Measurements from ENCODE around the gene SCEL.
"Not testable (repeated sequence)": the region's sequence is repeated elsewhere in the genome, so short reads cannot be mapped to it uniquely, and the experiment has no call there.

Gene SCEL, protein sequence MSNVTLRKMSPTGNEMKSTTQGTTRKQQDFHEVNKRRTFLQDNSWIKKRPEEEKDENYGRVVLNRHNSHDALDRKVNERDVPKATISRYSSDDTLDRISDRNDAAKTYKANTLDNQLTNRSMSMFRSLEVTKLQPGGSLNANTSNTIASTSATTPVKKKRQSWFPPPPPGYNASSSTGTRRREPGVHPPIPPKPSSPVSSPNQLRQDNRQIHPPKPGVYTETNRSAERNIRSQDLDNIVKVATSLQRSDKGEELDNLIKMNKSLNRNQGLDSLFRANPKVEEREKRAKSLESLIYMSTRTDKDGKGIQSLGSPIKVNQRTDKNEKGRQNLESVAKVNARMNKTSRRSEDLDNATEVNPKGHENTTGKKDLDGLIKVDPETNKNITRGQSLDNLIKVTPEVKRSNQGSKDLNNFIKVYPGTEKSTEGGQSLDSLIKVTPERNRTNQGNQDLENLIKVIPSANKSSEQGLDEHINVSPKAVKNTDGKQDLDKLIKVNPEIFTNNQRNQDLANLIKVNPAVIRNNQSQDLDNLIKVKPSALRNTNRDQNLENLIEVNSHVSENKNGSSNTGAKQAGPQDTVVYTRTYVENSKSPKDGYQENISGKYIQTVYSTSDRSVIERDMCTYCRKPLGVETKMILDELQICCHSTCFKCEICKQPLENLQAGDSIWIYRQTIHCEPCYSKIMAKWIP

DNA sequence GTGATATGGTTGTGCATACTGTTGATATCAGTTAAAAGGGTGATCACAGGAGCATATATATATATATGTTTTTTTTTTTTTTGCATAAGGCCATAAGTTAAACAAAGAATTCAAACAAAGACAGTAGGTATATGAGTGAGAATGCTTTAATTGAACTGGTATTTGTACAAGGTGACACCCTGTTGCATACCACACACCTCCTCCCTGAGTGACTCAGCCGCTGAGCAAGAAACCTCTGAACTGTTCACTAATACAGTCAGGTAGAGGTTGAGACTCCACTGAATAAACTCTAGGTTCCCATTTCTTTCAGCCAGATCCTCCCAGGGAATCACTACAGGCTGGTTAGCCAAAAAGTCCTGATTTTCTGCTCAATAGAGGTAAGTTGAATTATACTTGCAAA is at the start of gene SCEL:
Gene SCEL, plus strand, starts transcription at position 259 of the 400 bp plus-strand sequence. CDS start 20,170 bp downstream, outside the sequence.
- DNase-seq (ENCODE audit: low read depth in 3 of 3, low spot score in 1 of 3): no peak

DNA sequence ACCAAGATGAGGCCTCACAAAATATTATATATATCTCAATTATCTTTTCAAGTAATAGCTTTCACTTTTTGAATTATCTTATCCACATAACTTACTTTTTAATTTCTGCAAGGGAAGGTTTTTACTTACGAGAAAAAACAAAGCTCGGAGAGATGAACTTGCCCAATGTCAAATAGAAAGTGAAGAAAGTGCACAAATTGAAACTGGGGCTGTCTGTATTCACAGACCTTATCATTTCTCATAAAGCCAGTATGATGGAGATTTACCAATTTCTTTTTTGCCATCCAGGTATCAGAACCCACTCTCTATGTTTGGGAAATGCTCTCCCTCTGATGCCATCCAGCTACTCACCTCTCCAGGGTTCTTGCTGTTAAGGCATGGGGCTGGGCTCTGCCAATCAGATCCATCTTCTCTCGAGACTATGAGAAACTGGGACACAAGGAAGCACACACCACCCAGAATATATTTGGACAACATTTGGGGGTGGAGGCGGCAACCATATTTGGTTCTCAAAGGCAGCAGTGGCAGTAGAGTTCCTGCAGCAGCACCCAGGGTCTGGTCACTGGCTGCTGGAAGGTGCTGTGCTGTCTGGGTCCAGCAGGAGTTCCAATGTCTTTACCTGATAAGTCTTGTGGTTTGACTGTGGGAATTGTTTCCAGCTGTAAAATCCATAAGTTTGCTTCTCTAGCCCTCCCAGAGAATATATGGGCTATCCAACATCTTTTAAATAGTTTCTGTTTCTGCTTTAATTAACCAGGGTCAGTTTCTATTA is 45.8 kb upstream of the SCEL start:
- DNase-seq (ENCODE audit: low read depth in 3 of 3, low spot score in 1 of 3): no peak

DNA sequence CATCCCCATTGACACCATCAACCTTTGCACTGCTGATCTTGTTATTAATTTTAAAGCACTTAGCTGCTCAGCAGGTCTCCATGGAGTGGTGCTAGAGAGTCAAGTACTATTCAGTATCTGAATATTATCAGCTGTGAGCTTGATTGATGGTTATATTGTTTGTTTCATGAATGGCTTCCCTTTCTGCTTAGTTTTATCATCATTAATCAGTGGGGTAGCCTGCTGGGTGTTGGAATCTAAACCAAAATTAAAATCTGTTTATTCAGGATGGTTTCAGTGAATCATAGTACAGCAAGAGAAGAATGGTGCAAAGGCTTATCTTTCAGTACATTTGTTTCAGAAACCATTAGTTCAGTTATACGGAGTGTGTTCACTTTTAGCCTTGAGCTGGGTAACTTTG is 42.5 kb upstream of the SCEL start:
- DNase-seq (ENCODE audit: low read depth in 3 of 3, low spot score in 1 of 3): no peak

DNA sequence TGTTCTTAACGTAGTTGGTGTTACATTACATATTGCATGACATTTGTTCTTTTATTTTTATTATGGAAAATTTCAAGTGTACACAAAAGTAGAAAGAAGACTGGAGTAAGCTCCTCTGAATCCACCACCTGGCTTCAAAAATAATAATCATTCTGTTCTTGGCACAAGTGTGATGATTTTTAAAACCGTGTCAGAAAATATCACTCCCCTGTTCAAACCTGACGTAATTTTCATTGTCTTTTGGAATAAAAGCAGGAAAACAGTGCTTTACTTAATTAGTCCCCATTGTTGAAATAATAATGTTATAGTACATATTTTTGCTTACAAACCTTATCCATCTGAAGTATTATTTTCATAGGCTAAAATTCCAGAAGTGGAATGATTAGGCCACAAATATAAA is 41.3 kb upstream of the SCEL start:
- DNase-seq (ENCODE audit: low read depth in 3 of 3, low spot score in 1 of 3): no peak

DNA sequence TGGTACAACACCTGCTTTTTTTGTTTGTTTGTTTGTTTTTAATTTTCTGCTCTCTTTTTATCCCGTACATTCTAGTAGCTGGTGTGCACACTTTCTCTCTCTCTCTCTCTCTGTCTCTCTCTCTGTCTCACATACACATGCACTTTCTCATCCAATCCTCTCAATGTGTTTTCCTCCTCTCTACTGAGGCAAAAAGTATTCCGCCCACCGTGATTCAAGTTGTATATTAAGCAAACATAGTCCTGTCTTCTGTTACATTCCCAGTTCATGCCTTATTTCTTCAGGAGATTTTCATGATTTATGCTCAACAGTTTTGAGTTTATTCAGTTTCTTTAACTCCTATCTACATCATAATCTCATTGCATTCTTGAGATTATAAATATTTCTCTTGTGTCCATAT is 38.2 kb upstream of the SCEL start:
- no peak for DNase-seq (ENCODE audit: low read depth in 3 of 3, low spot score in 1 of 3)

DNA sequence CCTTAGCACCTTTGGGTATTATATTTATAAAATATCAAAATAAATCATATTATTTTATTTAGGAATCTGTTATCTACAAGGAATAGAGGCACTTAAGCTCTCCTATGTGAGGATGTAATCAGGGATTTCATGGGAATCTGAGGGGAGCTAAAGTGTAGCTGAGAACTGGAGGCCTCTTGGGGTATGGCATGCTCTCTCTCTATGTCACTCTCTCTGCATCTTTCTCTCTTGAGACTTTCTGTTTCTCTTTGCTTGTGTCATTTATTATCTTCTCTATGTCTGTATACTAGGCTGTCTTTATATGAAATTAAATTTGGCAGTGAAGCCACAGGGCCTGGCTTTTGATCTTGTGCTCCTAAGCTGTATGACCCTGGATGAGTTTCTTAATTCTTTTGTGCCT is 37.7 kb upstream of the SCEL start:
- DNase-seq (ENCODE audit: low read depth in 3 of 3, low spot score in 1 of 3): no peak

DNA sequence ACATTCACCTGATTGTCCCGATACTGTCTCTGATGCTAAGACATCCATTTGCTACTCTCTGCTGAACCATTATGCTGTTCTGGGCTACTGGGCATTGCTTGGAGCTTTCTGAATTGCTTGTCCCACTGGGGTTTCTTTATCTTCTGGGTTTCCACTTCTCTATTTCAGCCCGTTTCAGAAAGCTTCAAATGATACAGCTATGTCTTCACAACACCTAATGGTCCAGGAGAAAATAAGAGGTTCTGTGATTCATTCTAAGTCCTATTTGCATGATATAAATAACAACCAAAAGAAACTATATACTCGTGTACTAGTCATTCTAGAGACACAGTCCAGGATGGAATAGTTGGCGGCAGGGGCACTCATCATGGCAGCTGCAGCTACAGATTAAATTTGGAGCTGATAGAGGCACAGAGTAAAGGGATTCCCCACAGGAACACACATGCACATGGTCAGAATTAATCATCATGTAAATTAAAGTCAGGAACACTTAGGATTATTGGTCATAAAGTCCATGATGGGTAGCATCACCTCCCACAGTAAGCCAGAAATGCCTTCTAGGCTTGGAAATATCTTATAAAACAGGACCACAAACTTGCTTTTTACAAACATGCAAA is 33.3 kb upstream of the SCEL start:
- no peak for DNase-seq (ENCODE audit: low read depth in 3 of 3, low spot score in 1 of 3)

DNA sequence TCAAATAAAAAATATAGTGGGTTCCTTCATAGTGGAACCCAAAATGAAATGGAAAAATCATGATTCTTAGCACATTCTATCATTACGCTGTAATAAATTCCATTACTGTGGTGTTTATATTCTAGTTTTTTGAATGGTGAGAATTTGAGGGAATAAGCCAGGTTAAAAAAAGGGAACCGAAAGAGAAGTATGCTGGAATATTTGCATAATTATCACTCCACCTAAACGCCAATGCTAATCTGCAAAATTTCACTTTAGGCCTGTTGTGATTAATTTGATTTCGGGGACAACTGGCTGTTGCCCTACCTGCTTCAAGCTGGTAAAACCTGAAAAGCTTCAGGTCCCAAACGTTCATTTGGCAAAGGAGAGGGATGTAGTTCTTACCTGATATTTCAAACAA is 32.1 kb upstream of the SCEL start:
- DNase-seq (ENCODE audit: low read depth in 3 of 3, low spot score in 1 of 3): no peak

DNA sequence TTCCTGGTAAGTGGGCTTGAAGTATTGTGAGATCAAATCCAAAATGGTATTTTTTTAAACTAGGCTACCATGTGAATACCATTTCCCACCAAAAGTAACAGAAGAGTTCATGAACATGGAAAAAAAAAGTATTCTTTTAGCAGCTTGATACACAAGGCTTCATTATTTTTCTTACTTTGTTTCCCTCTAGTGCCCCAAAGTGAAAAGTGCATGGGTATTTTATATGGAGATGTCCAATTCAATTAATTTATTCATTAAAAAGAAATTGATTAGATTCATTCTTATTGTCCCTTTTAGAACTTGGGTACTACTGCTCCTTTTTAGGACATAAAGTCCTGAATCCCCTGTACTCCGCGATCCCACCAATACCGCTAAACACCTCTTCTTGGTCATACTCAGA is 28.6 kb upstream of the SCEL start:
- DNase-seq (ENCODE audit: low read depth in 3 of 3, low spot score in 1 of 3): no peak

DNA sequence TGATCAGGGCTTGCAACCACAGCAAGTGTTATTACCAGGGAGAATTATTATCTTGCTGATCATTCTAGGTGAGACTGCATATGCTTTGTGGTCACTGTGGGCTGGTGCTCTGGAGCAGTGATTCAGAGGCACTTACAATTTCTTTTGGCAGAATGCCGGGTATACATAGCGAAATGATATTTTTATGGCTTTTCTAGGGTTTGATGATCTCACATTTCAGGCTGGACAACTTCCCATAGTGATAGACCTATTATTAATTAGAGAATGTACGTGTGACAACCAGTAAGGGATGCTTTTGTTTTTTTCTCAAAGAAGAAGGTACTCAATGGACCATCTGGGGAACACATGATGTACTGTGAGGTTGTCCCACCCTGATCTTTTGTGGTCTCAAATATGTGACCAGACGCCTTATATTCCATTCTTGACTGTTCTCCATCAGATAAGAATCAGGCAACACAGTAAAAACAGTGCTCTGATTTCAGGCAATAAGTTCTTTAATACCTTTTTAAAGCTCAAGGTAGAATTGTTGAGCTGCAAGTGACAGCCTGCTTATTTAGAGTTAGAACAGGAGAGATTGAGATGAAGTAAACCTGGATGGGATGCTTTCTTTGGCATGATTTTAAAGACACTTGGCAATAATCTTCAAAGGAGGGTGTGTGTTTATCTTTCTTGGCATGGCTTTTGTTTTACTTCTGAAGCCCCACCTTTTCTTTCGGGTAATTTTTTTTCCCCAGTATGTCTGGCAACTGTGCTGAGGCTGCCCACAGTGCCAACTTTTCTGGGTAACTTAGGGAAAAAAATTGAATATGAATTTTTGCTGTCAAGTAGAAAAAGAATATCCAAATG is 27.4 kb upstream of the SCEL start:
- no peak for DNase-seq (ENCODE audit: low read depth in 3 of 3, low spot score in 1 of 3)

DNA sequence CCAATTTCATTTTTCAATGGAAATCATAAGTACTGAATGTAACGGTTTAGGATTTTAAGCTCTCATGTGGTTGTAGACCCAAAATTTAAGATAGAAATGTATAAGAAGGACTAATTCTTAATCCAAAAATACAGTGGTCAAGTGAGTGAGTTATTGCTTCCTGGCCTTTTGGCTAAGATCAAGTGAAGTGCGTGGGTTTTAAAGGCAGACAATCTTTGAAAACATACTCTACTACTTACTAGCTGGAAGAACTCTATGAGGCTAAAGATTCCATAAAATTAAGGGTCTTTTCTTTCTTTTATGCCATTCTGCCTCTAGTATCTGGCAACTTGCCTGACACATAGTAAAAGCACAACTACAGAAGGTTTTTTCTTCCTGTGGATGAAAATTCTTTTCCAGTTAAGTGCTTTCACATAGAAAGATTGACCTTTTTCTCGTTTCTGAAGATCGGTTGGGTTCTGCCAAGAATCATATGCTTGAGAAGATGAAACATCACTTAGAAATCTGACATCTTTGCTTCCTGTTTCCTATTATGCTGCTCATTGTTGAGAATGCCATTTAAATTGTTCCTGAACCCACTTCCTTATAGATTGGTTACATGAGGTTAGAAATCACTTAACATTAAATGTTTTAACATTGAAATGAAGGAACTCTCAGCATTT is 26.4 kb upstream of the SCEL start:
- DNase-seq (ENCODE audit: low read depth in 3 of 3, low spot score in 1 of 3): no peak

DNA sequence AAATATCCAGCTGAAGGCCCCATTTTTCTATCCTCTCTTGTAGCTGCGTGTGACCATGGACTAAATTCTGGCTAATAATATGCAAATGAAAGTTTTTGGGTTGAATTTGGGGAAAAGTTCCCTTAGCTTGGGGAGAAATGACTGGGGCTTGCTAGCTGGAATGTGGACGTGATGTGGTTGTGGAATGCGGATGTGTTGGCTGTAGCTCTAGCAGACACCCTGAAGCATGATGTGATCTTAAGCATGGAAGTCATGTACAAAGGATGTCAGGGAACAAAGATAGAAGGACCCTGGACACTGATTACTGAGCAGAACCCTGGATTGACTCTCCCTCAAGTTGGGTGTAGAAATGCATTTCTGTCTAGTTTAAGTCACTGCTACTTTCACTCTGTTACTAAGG is 25.4 kb upstream of the SCEL start:
- no peak for DNase-seq (ENCODE audit: low read depth in 3 of 3, low spot score in 1 of 3)

DNA sequence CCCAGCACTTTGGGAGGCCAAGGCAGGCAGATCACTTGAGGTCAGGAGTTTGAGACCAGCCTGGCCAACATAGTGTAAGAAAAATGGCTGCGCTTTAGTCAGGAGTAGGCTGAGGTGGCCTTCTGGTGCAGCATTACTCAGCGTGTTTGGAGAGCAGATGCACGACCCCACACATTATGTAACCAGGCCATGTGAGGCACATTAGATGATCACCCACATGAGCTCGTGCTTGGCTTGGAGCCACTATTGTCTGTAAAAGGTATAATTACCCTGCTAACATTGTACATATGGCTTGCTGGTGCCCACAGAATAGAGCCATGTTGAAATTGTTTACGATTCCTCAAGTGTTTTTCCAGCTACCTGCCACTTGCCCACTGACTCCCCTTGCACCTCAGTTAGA is 24.0 kb upstream of the SCEL start:
- DNase-seq (ENCODE audit: low read depth in 3 of 3, low spot score in 1 of 3): no peak

DNA sequence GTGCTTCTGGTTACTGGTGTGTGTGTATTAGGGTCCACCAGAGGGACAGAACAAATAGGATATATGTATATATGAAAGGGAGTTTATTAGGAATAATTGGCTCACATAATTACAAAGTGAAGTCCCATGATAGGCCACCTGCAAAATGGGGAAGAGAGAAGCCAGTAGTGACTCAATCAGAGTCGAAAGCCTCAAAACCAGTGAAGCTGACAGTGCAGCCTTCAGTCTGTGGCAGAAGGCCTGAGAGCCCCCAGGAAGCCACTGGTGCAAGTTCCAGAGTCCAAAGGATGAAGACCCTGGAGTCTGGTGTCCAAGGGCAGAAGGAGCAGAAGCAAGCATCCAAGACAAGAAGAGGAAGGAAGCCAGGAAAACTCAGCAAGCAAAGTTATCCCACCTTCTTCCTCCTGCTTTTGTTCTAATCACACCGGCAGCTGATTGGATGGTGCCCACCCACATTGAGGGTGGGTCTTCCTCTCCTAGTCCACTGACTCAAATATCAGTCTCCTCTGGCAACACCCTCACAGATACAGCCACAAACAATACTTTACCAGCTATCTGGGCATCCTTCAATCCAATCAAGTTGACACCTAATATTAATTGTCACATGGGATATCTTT is 21.7 kb upstream of the SCEL start:
- DNase-seq (ENCODE audit: low read depth in 3 of 3, low spot score in 1 of 3): no peak

DNA sequence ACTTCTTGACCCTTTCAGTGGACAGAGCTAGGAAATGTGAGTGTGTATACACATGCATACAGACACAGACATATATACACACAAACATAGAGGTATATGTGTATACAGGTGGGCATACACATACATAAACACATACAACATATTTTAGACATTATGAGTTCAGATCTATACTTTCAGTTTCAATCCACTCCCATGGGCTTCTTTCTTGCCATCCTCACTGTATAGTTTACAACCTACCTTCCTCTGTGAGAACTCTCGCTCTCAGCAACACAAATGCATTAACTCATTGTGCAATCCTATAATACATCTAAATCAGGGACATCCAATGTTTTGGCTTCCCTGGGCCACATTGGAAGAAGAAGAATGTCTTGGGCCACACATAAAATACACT is 21.2 kb upstream of the SCEL start:
- no peak for DNase-seq (ENCODE audit: low read depth in 3 of 3, low spot score in 1 of 3)

DNA sequence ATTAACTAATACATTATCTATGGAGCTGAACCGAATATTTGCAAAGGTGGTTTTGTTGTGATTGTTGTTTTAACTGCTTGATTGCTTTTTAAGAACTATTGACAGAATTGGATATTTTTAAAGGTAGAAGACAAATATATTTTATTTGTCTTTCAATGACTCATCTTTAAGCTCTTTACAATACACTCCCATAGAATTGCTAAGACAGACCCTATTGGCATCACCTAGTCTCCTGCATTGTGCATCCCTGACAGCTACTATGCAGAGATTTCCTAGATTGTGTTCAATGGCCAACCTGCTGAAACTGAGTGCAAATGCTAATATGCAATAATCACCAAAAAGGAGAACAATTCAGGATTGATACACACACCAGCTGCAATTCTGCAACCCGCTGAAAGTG is 19.7 kb upstream of the SCEL start:
- DNase-seq (ENCODE audit: low read depth in 3 of 3, low spot score in 1 of 3): no peak

DNA sequence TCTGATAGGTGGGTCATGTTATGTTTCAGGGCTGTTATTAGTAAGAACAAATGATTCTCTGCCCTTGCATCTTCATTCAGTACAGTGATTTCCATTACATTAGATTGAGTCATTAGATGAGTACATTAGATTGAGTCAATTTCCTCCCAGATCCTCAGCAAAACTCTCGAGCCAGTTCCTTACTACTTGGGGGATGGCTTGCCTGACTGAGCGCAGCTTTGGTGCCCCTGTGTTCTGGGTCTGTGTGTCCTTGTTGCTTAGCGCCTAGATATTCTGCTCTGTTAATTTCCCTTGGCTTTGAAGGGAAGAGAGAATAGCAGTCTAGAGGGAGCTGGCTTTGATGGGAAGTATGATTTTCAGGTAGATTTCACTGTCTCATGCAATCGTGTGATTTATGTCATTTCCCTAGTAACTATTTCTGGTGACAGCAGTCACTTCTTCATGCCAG is 19.1 kb upstream of the SCEL start:
- DNase-seq (ENCODE audit: low read depth in 3 of 3, low spot score in 1 of 3): no peak

DNA sequence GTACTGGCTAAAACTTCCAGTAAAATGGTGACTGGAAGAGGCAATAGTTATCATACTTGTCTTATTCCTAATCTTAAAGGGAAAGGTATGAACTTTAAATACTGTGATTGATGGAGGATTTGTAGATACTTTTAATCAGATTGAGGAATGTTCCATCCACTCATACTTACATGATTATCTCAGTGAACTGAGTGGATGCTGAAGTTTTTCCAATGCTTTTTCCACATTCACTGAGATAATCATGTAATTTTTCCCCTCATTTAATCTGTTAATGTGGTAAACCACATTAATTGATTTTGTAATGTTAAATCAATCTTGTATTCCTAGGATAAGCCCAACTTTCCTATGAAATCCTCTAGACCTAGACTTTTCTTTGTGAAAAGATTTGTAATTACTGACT is 17.2 kb upstream of the SCEL start:
- no peak for DNase-seq (ENCODE audit: low read depth in 3 of 3, low spot score in 1 of 3)

DNA sequence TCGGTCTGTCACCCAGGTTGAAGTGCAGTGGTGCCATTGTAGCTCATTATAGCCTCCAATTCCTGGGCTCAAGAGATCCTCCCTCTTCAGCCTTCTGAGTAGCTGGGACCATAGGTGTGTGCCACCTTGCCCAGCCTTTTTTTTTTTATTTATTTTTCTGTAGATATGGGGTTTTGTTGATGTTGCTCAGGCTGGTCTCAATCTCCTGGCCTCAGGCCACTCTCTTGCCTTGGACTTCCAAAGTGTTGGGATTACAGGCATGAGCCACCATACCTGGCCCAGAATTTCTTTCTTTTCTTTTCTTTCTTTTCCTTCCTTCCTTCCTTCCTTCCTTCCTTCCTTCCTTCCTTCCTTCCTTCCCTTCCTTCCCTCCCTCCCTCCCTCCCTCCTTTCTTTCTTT is 16.1 kb upstream of the SCEL start:
- DNase-seq (ENCODE audit: low read depth in 3 of 3, low spot score in 1 of 3): not testable (repeated sequence)

DNA sequence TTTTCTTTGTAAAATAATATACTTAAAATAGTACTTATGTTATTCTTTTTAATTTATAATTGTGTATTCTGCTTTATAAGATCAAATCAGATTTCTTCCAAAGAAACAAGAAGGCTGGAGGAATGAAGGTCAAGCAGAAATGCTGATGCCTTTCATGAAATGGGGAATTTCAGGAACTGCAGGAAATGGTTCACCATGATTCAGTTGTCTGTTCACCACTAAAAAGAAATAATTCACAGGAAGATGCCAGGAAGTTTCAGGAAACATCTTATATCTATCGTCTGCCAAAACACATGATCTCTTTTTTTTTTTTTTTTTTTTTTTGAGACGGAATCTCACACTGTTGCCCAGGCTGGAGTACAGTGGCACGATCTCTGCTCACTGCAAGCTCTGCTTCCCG is 15.7 kb upstream of the SCEL start:
- DNase-seq (ENCODE audit: low read depth in 3 of 3, low spot score in 1 of 3): no peak
